Stimulated activated CD4-positive, alpha-beta T cell treated with anti-CD3 and anti-CD28 coated beads, Interleukin-12 subunit alpha, Interleukin-12 subunit beta, amount 100 ng/mL, for 48 hours (primary cell): Measurements from ENCODE around the gene RNPEPL1.
"Not testable (repeated sequence)": the region's sequence is repeated elsewhere in the genome, so short reads cannot be mapped to it uniquely, and the experiment has no call there.

Experiments
- DNase-seq, 3 donors: peaks; one replicate each; pipeline ENCODE4 v3.0.0-alpha.2; 2020; ENCODE audit warnings: low read depth in 2 of 3, low spot score in 1 of 3

Gene RNPEPL1

GRCh38 chr2:240532031-240532775 lies 36.1 kb upstream of the RNPEPL1 start:
- DNase-seq: no peak

GRCh38 chr2:240538031-240538780 lies 30.1 kb upstream of the RNPEPL1 start:
- no peak for DNase-seq

- DNase-seq: not testable (repeated sequence)
Observed at GRCh38 chr2:240539101-240539500, 29.2 kb upstream of the RNPEPL1 start.

GRCh38 chr2:240539906-240540305 lies 28.4 kb upstream of the RNPEPL1 start:
- no peak for DNase-seq

- DNase-seq: no peak
Observed at GRCh38 chr2:240551288-240551687, 17.0 kb upstream of the RNPEPL1 start.

- DNase-seq: no peak
Observed at GRCh38 chr2:240551811-240552210, 16.5 kb upstream of the RNPEPL1 start.

- DNase-seq: no peak
Observed at GRCh38 chr2:240553956-240554480, 14.3 kb upstream of the RNPEPL1 start.

- no peak for DNase-seq
Observed at GRCh38 chr2:240554767-240555493, 13.4 kb upstream of the RNPEPL1 start.

GRCh38 chr2:240555541-240556250 lies 12.6 kb upstream of the RNPEPL1 start:
- DNase-seq: no peak

GRCh38 chr2:240556553-240557100 lies 11.7 kb upstream of the RNPEPL1 start:
- DNase-seq: peak in 1 of 3 donors; percentile 67

- DNase-seq: no peak
Observed at GRCh38 chr2:240557101-240557751, 11.1 kb upstream of the RNPEPL1 start.

GRCh38 chr2:240557808-240558207 lies 10.5 kb upstream of the RNPEPL1 start, which contains the start of gene ANKMY1:
Gene ANKMY1, minus strand, starts transcription at chr2:240557988. Its CDS starts 653 bp downstream, at chr2:240557335.
- DNase-seq: peak; percentile 52 to 69 (median 55)

- DNase-seq: no peak
Observed at GRCh38 chr2:240558236-240558761, 10.0 kb upstream of the RNPEPL1 start.

GRCh38 chr2:240559286-240559685 lies 9.0 kb upstream of the RNPEPL1 start:
- DNase-seq: no peak

- peak; percentile 84 to 89 (median 86) for DNase-seq
Observed at GRCh38 chr2:240560084-240560479, 8.2 kb upstream of the RNPEPL1 start, which contains the start of gene DUSP28. Gene DUSP28, plus strand, starts transcription at chr2:240560357. Its CDS starts 328 bp downstream, at chr2:240560685.

- peak; percentile 99 to 100 (median 100) for DNase-seq
Observed at GRCh38 chr2:240560480-240561324, 7.6 kb upstream of the RNPEPL1 start.

GRCh38 chr2:240561325-240561971 lies 6.8 kb upstream of the RNPEPL1 start:
- DNase-seq: no peak

GRCh38 chr2:240563231-240563630 lies 5.1 kb upstream of the RNPEPL1 start:
- DNase-seq: not testable (repeated sequence)
